IMR-90 (cell line): ENCODE data around the gene LCN10. TPM values are rescaled to one million over a fixed set of nuclear protein-coding genes. Genes with fewer than 3 reads are reported as not detected.
A peak's percentile ranks its signal among the peaks of the same experiment; 100 is the strongest.

Experiments
- ATAC-seq: fragments of 200-7000 bp; cut with Tn5 transposase; 2 replicates; pipeline ENCODE4 v1.9.1; 2020; ENCODE audit warnings: low read depth, mild to moderate bottlenecking, moderate library complexity
- BruUV-seq: library from RNA; stranded (reverse); fragments of 400-500 nt; replicated peaks from 2 replicates; lab custom pipeline; 2021; lab: Mats Ljungman, UMichigan
- CTCF ChIA-PET: fragments of 300-600 bp; formaldehyde crosslinking; extraction: SDS; loops from one replicate; lab custom pipeline; 2021; ENCODE audit warnings: antibody characterized with exemption; lab: Yijun Ruan, JAX
- POLR2A ChIA-PET: fragments of 300-600 bp; sonication (Branson Sonifier 250); formaldehyde crosslinking; loops from one replicate; lab custom pipeline; 2022; ENCODE audit warnings: antibody characterized with exemption; ENCODE audit not compliant: unreplicated experiment; lab: Charles Lee
- DNase-seq: peaks from one replicate; pipeline ENCODE4 v3.0.0; 2013
- H2AFZ ChIP-seq: replicated peaks from 2 replicates; pipeline ENCODE3; 2013; ENCODE audit warnings: low read length, mild to moderate bottlenecking; ENCODE audit not compliant: poor library complexity
- H2AK5ac ChIP-seq: 2 replicates; pipeline ENCODE4 v1.6.1; 2013; ENCODE audit warnings: low read depth, low read length, inconsistent platforms
- H2AK9ac ChIP-seq: replicated peaks from 2 replicates; pipeline ENCODE3; 2013; ENCODE audit warnings: mild to moderate bottlenecking, low read depth, low read length, moderate library complexity; ENCODE audit not compliant: poor library complexity
- H2BK120ac ChIP-seq: 2 replicates; pipeline ENCODE4 v1.6.1; 2013; ENCODE audit warnings: low read depth, low read length, inconsistent platforms
- H2BK15ac ChIP-seq: 3 replicates; pipeline ENCODE4 v1.6.1; 2013; ENCODE audit warnings: low read depth, low read length, inconsistent platforms
- H2BK20ac ChIP-seq: 2 replicates; pipeline ENCODE4 v1.6.1; 2013; ENCODE audit warnings: low read depth, mild to moderate bottlenecking, inconsistent platforms, low read length, moderate library complexity
- H2BK5ac ChIP-seq: 2 replicates; pipeline ENCODE4 v1.6.1; 2013; ENCODE audit warnings: mild to moderate bottlenecking, low read depth, low read length, inconsistent platforms; ENCODE audit not compliant: poor library complexity, severe bottlenecking
- H3K14ac ChIP-seq: replicated peaks from 2 replicates; pipeline ENCODE4 v1.6.1; 2013; ENCODE audit warnings: low read depth, low read length, inconsistent platforms
- H3K18ac ChIP-seq: 2 replicates; pipeline ENCODE4 v1.6.1; 2013; ENCODE audit warnings: low read depth, low read length, control low read depth
- H3K23ac ChIP-seq: 2 replicates; pipeline ENCODE4 v1.6.1; 2013; ENCODE audit warnings: low read depth, low read length, inconsistent platforms
- H3K27ac ChIP-seq: 2 replicates; pipeline ENCODE4 v1.5.1; 2013; ENCODE audit warnings: mild to moderate bottlenecking, control low read depth, low read length; ENCODE audit not compliant: insufficient read depth
- H3K27me3 ChIP-seq: 2 replicates; pipeline ENCODE4 v1.6.1; 2013; ENCODE audit warnings: low read length; ENCODE audit not compliant: control insufficient read depth, insufficient read depth
- H3K36me3 ChIP-seq: 2 replicates; pipeline ENCODE4 v1.6.1; 2013; ENCODE audit warnings: low read length, mixed read lengths; ENCODE audit not compliant: control insufficient read depth, insufficient read depth
- H3K4ac ChIP-seq: 2 replicates; pipeline ENCODE4 v1.6.1; 2013; ENCODE audit warnings: low read depth, low read length, inconsistent platforms
- H3K4me1 ChIP-seq: 2 replicates; pipeline ENCODE4 v1.6.1; 2013; ENCODE audit warnings: low read length, mixed read lengths; ENCODE audit not compliant: control insufficient read depth, insufficient read depth
- H3K4me2 ChIP-seq: 2 replicates; pipeline ENCODE4 v1.6.1; 2013; ENCODE audit warnings: low read depth, mild to moderate bottlenecking, control low read depth, low read length, moderate library complexity
- H3K4me3 ChIP-seq: 2 replicates; pipeline ENCODE4 v1.5.1; 2013; ENCODE audit warnings: low read depth, mild to moderate bottlenecking, control low read depth, low read length, moderate library complexity; ENCODE audit not compliant: insufficient read depth
- H3K56ac ChIP-seq: 2 replicates; pipeline ENCODE4 v1.6.1; 2013; ENCODE audit warnings: low read length, inconsistent platforms; ENCODE audit not compliant: insufficient read depth; ENCODE audit errors: extremely low read depth
- H3K79me1 ChIP-seq, 2 experiments: 2 replicates each; pipeline ENCODE4 v1.6.1; 2013; ENCODE audit warnings: low read length in 2 of 2, inconsistent platforms in 1 of 2, low read depth in 1 of 2
- H3K9ac ChIP-seq: 2 replicates; pipeline ENCODE4 v1.6.1; 2013; ENCODE audit warnings: low read depth, low read length, control low read depth
- H3K9me1 ChIP-seq: 2 replicates; pipeline ENCODE4 v1.6.1; 2013; ENCODE audit warnings: low read length, inconsistent platforms; ENCODE audit not compliant: insufficient read depth
- H3K9me3 ChIP-seq: 2 replicates; pipeline ENCODE4 v1.6.1; 2013; ENCODE audit warnings: low read length; ENCODE audit not compliant: control insufficient read depth, insufficient read depth
- H4K20me1 ChIP-seq: 2 replicates; pipeline ENCODE4 v1.6.1; 2013; ENCODE audit warnings: low read length, inconsistent platforms; ENCODE audit not compliant: insufficient read depth
- H4K5ac ChIP-seq: 2 replicates; pipeline ENCODE4 v1.6.1; 2013; ENCODE audit warnings: mild to moderate bottlenecking, low read depth, low read length, control low read depth
- H4K8ac ChIP-seq, 2 experiments: 2 replicates each; pipeline ENCODE4 v1.6.1; 2013; ENCODE audit warnings: low read depth in 2 of 2, low read length in 2 of 2, control low read depth in 1 of 2, inconsistent platforms in 1 of 2
- H4K91ac ChIP-seq: 2 replicates; pipeline ENCODE4 v1.6.1; 2013; ENCODE audit warnings: low read depth, low read length, inconsistent platforms; ENCODE audit not compliant: insufficient read depth
- BHLHE40 ChIP-seq: fragments of 150-350 bp; IDR thresholded peaks from 2 replicates; pipeline ENCODE4 v1.6.1; 2016; ENCODE audit warnings: mild to moderate bottlenecking, low read depth, low read length
- CHD1 ChIP-seq: IDR thresholded peaks from 2 replicates; pipeline ENCODE4 v1.6.1; 2012; ENCODE audit warnings: low read depth, low read length, improper control_type of control experiment
- FOS ChIP-seq: fragments of 150-350 bp; IDR thresholded peaks from 2 replicates; pipeline ENCODE4 v1.6.1; 2016; ENCODE audit warnings: low read depth, low read length
- MAFK ChIP-seq: IDR thresholded peaks from 2 replicates; pipeline ENCODE4 v1.6.1; 2012; ENCODE audit warnings: low read depth, low read length, improper control_type of control experiment
- MAZ ChIP-seq: IDR thresholded peaks from 2 replicates; pipeline ENCODE4 v1.6.1; 2012; ENCODE audit warnings: low read depth, mild to moderate bottlenecking, low read length, improper control_type of control experiment, moderate library complexity, borderline replicate concordance
- MXI1 ChIP-seq: IDR thresholded peaks from 2 replicates; pipeline ENCODE4 v1.6.1; 2012; ENCODE audit warnings: low read depth, mild to moderate bottlenecking, low read length, moderate library complexity, borderline replicate concordance
- RAD21 ChIP-seq: IDR thresholded peaks from 2 replicates; pipeline ENCODE4 v1.6.1; 2012; ENCODE audit warnings: low read length, improper control_type of control experiment
- RCOR1 ChIP-seq: IDR thresholded peaks from 2 replicates; pipeline ENCODE4 v1.6.1; 2012; ENCODE audit warnings: mild to moderate bottlenecking, low read length, improper control_type of control experiment; ENCODE audit not compliant: insufficient replicate concordance
- RFX5 ChIP-seq: IDR thresholded peaks from 2 replicates; pipeline ENCODE4 v1.8.0; 2012; ENCODE audit warnings: low read depth, mild to moderate bottlenecking, low read length, moderate library complexity
- SMC3 ChIP-seq: fragments of 150-350 bp; IDR thresholded peaks from 2 replicates; pipeline ENCODE4 v1.6.1; 2016; ENCODE audit warnings: low read depth, mild to moderate bottlenecking, antibody characterized with exemption, low read length, moderate library complexity
- USF2 ChIP-seq: fragments of 150-350 bp; IDR thresholded peaks from 2 replicates; pipeline ENCODE4 v1.6.1; 2017; ENCODE audit warnings: mild to moderate bottlenecking, antibody characterized with exemption, low read length, low read depth
- whole genome bisulfite sequencing, 2 experiments: methylation state at CpG; one replicate each; pipeline versions ENCODE4 v1.1.5 to v1.1.7; 2013; ENCODE audit warnings: missing lambda C conversion rate in 2 of 2; ENCODE audit not compliant: insufficient read length in 1 of 2; ENCODE audit errors: extremely low coverage in 2 of 2; 5-methylcytosine and 5-hydroxymethylcytosine counted together
- dilution Hi-C: fragments of 300-500 bp; cut with HindIII; formaldehyde crosslinking; loops from one replicate; pipeline ENCODE4 v1.14.3; 2018; ENCODE audit warnings: low sequenced_read_pairs; ENCODE audit not compliant: unreplicated experiment
- in situ Hi-C: fragments of 300-500 bp; cut with MboI; formaldehyde crosslinking; loops from 3 replicates; pipeline ENCODE4 v1.14.3; 2019; ENCODE audit warnings: low sequenced_read_pairs, inconsistent platforms, mixed read lengths
- intact Hi-C: fragments of 100-400 bp; cut with micrococcal nuclease; formaldehyde crosslinking; loops from 2 replicates; pipeline ENCODE4 v1.10.0; 2022
- polyA plus RNA-seq, 3 experiments: library from polyadenylated mRNA; depleted of rRNA; stranded (reverse); fragments of >200 nt; gene quantifications; 2 replicates each; pipeline ENCODE4 v1.2.3, GENCODE V29; 2012; ENCODE audit warnings: low replicate concordance in 1 of 3
- total RNA-seq: library from RNA; depleted of rRNA; stranded (reverse); fragments of >200 nt; gene quantifications from 2 replicates; pipeline ENCODE4 v1.2.3, GENCODE V29; 2012
- TF ChIP-seq, protein P1 (sequence below): fragments of 150-350 bp; IDR thresholded peaks from 2 replicates; pipeline ENCODE4 v1.6.1; 2016; ENCODE audit warnings: low read depth, mild to moderate bottlenecking, low read length, moderate library complexity, borderline replicate concordance
- TF ChIP-seq, protein P2 (sequence below): conservative IDR thresholded peaks from 2 replicates; pipeline ENCODE4 v1.5.1; 2012; ENCODE audit warnings: mild to moderate bottlenecking, low read depth, low read length, improper control_type of control experiment

LCN10 gene
- total and polyA plus RNA-seq, 2 of the 4 experiments (the other 2 are of a cell fraction), result not detected

GRCh38 chr9:136722093-136722968, 20.4 kb downstream of the LCN10 start:
- H4K5ac ChIP-seq, result no peak overlapping the region
- H3K9me3 ChIP-seq, result no peaks in the 10 kb centered on the region
- BruUV-seq, result no TSS peak
- no peak overlapping the region for H3K4me2 ChIP-seq
- H2BK15ac ChIP-seq, result no peak overlapping the region
- H3K18ac ChIP-seq, result no peak overlapping the region
- H3K4me3 ChIP-seq, result no peak overlapping the region
- H3K27ac ChIP-seq, result no peak overlapping the region
- H3K79me1 ChIP-seq, result peaks cover 11 to 45% of the 10 kb centered on the region in 2 experiments
- no peak overlapping the region for H3K56ac ChIP-seq
- no peak overlapping the region for H2BK5ac ChIP-seq
- no peaks in the 10 kb centered on the region for H3K27me3 ChIP-seq
- in situ Hi-C loops, result no loop called here
- dilution Hi-C loops, result no loop called here
- H3K9me1 ChIP-seq, result peaks cover 19% of the 10 kb centered on the region
- peaks cover 51% of the 10 kb centered on the region for H3K36me3 ChIP-seq
- WGBS, 2 experiments, result 90% methylated on average over 11 of the region's 31 CpGs; no CpG with 5 or more reads in 1 of the 2 experiments
- POLR2A ChIA-PET, result no interaction called here
- no peak overlapping the region for H4K8ac ChIP-seq
- peaks cover 21% of the 10 kb centered on the region for H3K4me1 ChIP-seq
- no peak overlapping the region for H3K23ac ChIP-seq
- no peak for TF ChIP-seq RFX5
- no peak for TF ChIP-seq MAFK
- TF ChIP-seq, protein P1, sequence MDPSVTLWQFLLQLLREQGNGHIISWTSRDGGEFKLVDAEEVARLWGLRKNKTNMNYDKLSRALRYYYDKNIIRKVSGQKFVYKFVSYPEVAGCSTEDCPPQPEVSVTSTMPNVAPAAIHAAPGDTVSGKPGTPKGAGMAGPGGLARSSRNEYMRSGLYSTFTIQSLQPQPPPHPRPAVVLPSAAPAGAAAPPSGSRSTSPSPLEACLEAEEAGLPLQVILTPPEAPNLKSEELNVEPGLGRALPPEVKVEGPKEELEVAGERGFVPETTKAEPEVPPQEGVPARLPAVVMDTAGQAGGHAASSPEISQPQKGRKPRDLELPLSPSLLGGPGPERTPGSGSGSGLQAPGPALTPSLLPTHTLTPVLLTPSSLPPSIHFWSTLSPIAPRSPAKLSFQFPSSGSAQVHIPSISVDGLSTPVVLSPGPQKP, result no peak
- TF ChIP-seq BHLHE40, result no peak
- TF ChIP-seq FOS, result no peak
- TF ChIP-seq SMC3, result no peak
- no peak for TF ChIP-seq MXI1
- TF ChIP-seq RCOR1, result no peak
- no peak for TF ChIP-seq USF2
- TF ChIP-seq, protein P2, sequence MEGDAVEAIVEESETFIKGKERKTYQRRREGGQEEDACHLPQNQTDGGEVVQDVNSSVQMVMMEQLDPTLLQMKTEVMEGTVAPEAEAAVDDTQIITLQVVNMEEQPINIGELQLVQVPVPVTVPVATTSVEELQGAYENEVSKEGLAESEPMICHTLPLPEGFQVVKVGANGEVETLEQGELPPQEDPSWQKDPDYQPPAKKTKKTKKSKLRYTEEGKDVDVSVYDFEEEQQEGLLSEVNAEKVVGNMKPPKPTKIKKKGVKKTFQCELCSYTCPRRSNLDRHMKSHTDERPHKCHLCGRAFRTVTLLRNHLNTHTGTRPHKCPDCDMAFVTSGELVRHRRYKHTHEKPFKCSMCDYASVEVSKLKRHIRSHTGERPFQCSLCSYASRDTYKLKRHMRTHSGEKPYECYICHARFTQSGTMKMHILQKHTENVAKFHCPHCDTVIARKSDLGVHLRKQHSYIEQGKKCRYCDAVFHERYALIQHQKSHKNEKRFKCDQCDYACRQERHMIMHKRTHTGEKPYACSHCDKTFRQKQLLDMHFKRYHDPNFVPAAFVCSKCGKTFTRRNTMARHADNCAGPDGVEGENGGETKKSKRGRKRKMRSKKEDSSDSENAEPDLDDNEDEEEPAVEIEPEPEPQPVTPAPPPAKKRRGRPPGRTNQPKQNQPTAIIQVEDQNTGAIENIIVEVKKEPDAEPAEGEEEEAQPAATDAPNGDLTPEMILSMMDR, result no peak
- no peak for TF ChIP-seq MAZ
- no peak for TF ChIP-seq CHD1
- no peak for TF ChIP-seq RAD21
- H2BK120ac ChIP-seq, result no peak overlapping the region
- no peak overlapping the region for H3K9ac ChIP-seq
- CTCF ChIA-PET, result no interaction called here
- no peak overlapping the region for H4K91ac ChIP-seq
- peaks cover 75% of the 10 kb centered on the region for H4K20me1 ChIP-seq
- no peak overlapping the region for H2AK5ac ChIP-seq
- no peak overlapping the region for H3K4ac ChIP-seq
- no peak overlapping the region for H3K14ac ChIP-seq
- H2AFZ ChIP-seq, result no peak overlapping the region
- peak overlapping the region; percentile 42 for H2AK9ac ChIP-seq
- DNase-seq (no peak), ATAC-seq (no peak)
- intact Hi-C loops, result no loop called here
- H2BK20ac ChIP-seq, result no peak overlapping the region
